PC-9 (cell line): ENCODE results near the gene IQCN. TPM values are rescaled to one million over a fixed set of nuclear protein-coding genes. Genes with fewer than 3 reads are reported as not detected.

ENCODE experiments used
- BruUV-seq: library from RNA; stranded (reverse); fragments of 400-500 nt; replicated peaks from 2 replicates; lab custom pipeline; 2021; lab: Mats Ljungman, UMichigan
- CTCF ChIA-PET: fragments of 300-600 bp; sonication (Branson Sonifier 250); formaldehyde crosslinking; loops from one replicate; lab custom pipeline; 2022; ENCODE audit warnings: antibody characterized with exemption; lab: Charles Lee
- POLR2A ChIA-PET: fragments of 300-600 bp; sonication (Branson Sonifier 250); formaldehyde crosslinking; loops from one replicate; lab custom pipeline; 2022; ENCODE audit warnings: antibody characterized with exemption; ENCODE audit not compliant: unreplicated experiment; lab: Charles Lee
- DNase-seq, 2 experiments: peaks; one replicate each; pipeline versions ENCODE4 v3.0.0 to v3.0.0-alpha.2; 2015 to 2022; ENCODE audit warnings: mixed read lengths in 1 of 2
- H2AFZ ChIP-seq: fragments of 200-600 bp; sonication (generic); 2 replicates; pipeline ENCODE4 v1.8.1; 2017; ENCODE audit warnings: antibody characterized with exemption
- H3F3A ChIP-seq: fragments of 200-600 bp; sonication (generic); 2 replicates; pipeline ENCODE4 v1.8.1; 2017; ENCODE audit warnings: antibody characterized with exemption, mild to moderate bottlenecking, low read depth; ENCODE audit not compliant: insufficient read depth
- H3K27ac ChIP-seq: fragments of 200-600 bp; sonication (generic); 2 replicates; pipeline ENCODE4 v1.6.1; 2016; ENCODE audit warnings: mixed run types
- H3K27me3 ChIP-seq: fragments of 200-600 bp; sonication (generic); 2 replicates; pipeline ENCODE4 v1.6.1; 2016; ENCODE audit warnings: low read depth, mixed run types; ENCODE audit not compliant: insufficient read depth
- H3K36me3 ChIP-seq: fragments of 200-600 bp; sonication (generic); 2 replicates; pipeline ENCODE4 v1.6.1; 2016; ENCODE audit warnings: low read depth, mixed run types
- H3K4me1 ChIP-seq: fragments of 200-600 bp; sonication (generic); replicated peaks from 2 replicates; pipeline ENCODE4 v1.6.1; 2016; ENCODE audit warnings: mixed run types; ENCODE audit not compliant: insufficient read depth
- H3K4me2 ChIP-seq: fragments of 200-600 bp; sonication (generic); 2 replicates; pipeline ENCODE4 v1.6.1; 2017; ENCODE audit warnings: mixed run types
- H3K4me3 ChIP-seq: fragments of 200-600 bp; sonication (generic); 2 replicates; pipeline ENCODE4 v1.6.1; 2016; ENCODE audit warnings: mixed run types
- H3K79me2 ChIP-seq: fragments of 200-600 bp; sonication (generic); 2 replicates; pipeline ENCODE4 v1.6.1; 2017; ENCODE audit warnings: low read depth, mixed run types
- H3K9me2 ChIP-seq: fragments of 200-600 bp; sonication (generic); 2 replicates; pipeline ENCODE4 v1.8.1; 2017; ENCODE audit warnings: mild to moderate bottlenecking; ENCODE audit not compliant: insufficient read depth
- H3K9me3 ChIP-seq: fragments of 200-600 bp; sonication (generic); 2 replicates; pipeline ENCODE4 v1.8.1; 2016; ENCODE audit warnings: low read depth; ENCODE audit not compliant: insufficient read depth
- H4K20me1 ChIP-seq: fragments of 200-600 bp; sonication (generic); 2 replicates; pipeline ENCODE4 v1.8.1; 2017; ENCODE audit not compliant: insufficient read depth
- CTCF ChIP-seq: fragments of 200-600 bp; sonication (generic); conservative IDR thresholded peaks from 2 replicates; pipeline ENCODE4 v1.6.1; 2017; ENCODE audit warnings: mixed run types, antibody characterized with exemption, mild to moderate bottlenecking, moderate library complexity
- EZH2 ChIP-seq: fragments of 200-600 bp; sonication (generic); IDR thresholded peaks from 2 replicates; pipeline ENCODE4 v1.8.0; 2017; ENCODE audit warnings: antibody characterized with exemption, low read depth
- intact Hi-C: fragments of 100-400 bp; cut with micrococcal nuclease; formaldehyde crosslinking; loops from one replicate; pipeline ENCODE4 v1.10.0; 2022; ENCODE audit not compliant: unreplicated experiment
- total RNA-seq: library from RNA; stranded (reverse); gene quantifications from 2 replicates; pipeline ENCODE4 v1.2.3, GENCODE V29; 2021

The IQCN gene
- total RNA-seq, 1 experiment from 2014 or later = 7.3 TPM

GRCh38 chr19:18227781-18228271 is 46.4 kb downstream of the IQCN start:
- no peak for DNase-seq
- Histone ChIP-seq H4K20me1 (peaks cover 5% of the 10 kb centered on the region; the same call in 1 of the 2 replicates), H3K9me2 (no peaks in the 10 kb centered on the region), H3K4me1 (peaks cover 8% of the 10 kb centered on the region; the same call in 1 of the 2 replicates), H3K27me3 (no peaks in the 10 kb centered on the region), H3K4me2 (no peak overlapping the region), H3K4me3 (no peak overlapping the region), H2AFZ (no peak overlapping the region), H3K36me3 (no peaks in the 10 kb centered on the region), H3F3A (peaks cover 38% of the 10 kb centered on the region), H3K27ac (no peak overlapping the region), H3K79me2 (no peaks in the 10 kb centered on the region), H3K9me3 (no peaks in the 10 kb centered on the region)
- TF ChIP-seq EZH2 = no peak
- no peak for TF ChIP-seq CTCF
- ChIA-PET CTCF (no interaction called here), POLR2A (no interaction called here)
- intact Hi-C loops = no loop called here
- BruUV-seq = no TSS peak

- H3K9me3 ChIP-seq = no peaks in the 10 kb centered on the region
- H3K4me2 ChIP-seq = no peak overlapping the region
- POLR2A ChIA-PET = no interaction called here
- no peaks in the 10 kb centered on the region for H3K9me2 ChIP-seq
- TF ChIP-seq EZH2 (no peak), CTCF (no peak)
- no peak overlapping the region for H2AFZ ChIP-seq
- DNase-seq = no peak
- no peak overlapping the region for H3K27ac ChIP-seq
- no peaks in the 10 kb centered on the region for H3K36me3 ChIP-seq
- H3K27me3 ChIP-seq = no peaks in the 10 kb centered on the region
- H4K20me1 ChIP-seq = peaks cover 5% of the 10 kb centered on the region; the same call in 1 of the 2 replicates
- intact Hi-C loops = no loop called here
- H3K4me1 ChIP-seq = peaks cover 8% of the 10 kb centered on the region; the same call in 1 of the 2 replicates
- no TSS peak for BruUV-seq
- no peaks in the 10 kb centered on the region for H3K79me2 ChIP-seq
- H3F3A ChIP-seq = peaks cover 41% of the 10 kb centered on the region
- CTCF ChIA-PET = no interaction called here
- no peak overlapping the region for H3K4me3 ChIP-seq
Observed at GRCh38 chr19:18226956-18227780, 47.1 kb downstream of the IQCN start.

- peak within 1 kb of the TSS; percentile 83; the same call in 1 of the 2 replicates for H3K4me2 ChIP-seq
- CTCF ChIA-PET = no interaction called here
- no peak within 1 kb of the TSS for H3K27ac ChIP-seq
- no peaks in the 10 kb centered on the region for H3K27me3 ChIP-seq
- no peaks in the 10 kb centered on the region for H3K9me2 ChIP-seq
- H4K20me1 ChIP-seq = peaks cover under 1% of the 10 kb centered on the region; the same call in 1 of the 2 replicates
- intact Hi-C loops = no loop called here
- TF ChIP-seq EZH2 (no peak), CTCF (no peak)
- H3K9me3 ChIP-seq = no peaks in the 10 kb centered on the region
- no TSS peak for BruUV-seq
- H2AFZ ChIP-seq = no peak within 1 kb of the TSS
- peaks cover 32% of the 10 kb centered on the region for H3F3A ChIP-seq
- no peak within 1 kb of the TSS for H3K4me3 ChIP-seq
- H3K36me3 ChIP-seq = no peaks in the 10 kb centered on the region
- DNase-seq = no peak
- peaks cover 3% of the 10 kb centered on the region; the same call in 1 of the 2 replicates for H3K4me1 ChIP-seq
- POLR2A ChIA-PET = no interaction called here
- H3K79me2 ChIP-seq = no peaks in the 10 kb centered on the region
Observed at GRCh38 chr19:18225702-18226468, 48.4 kb downstream of the IQCN start, which contains the start of gene PDE4C. Gene PDE4C (minus strand): TSS chr19:18226438. CDS start chr19:18226415, 23 bp downstream.
